ENCODE data around the gene KAT2A.
"Not testable (repeated sequence)": the region's sequence is repeated elsewhere in the genome, so short reads cannot be mapped to it uniquely, and the experiment has no call there.

KAT2A gene

GRCh38 chr17:42155614-42156045, 34.5 kb upstream of the KAT2A start:
- Histone ChIP-seq H3K4me1 (ENCODE audit: control insufficient read depth, insufficient read depth, low read length) (peaks cover 21% of the 10 kb centered on the region), H3K9me3 (ENCODE audit: control insufficient read depth, low read length) (no peaks in the 10 kb centered on the region), H3K27me3 (ENCODE audit: control insufficient read depth, insufficient read depth, low read length, poor library complexity, severe bottlenecking) (no peaks in the 10 kb centered on the region), H3K36me3 (ENCODE audit: control insufficient read depth, insufficient read depth, low read length) (no peaks in the 10 kb centered on the region), H3K27ac (ENCODE audit: insufficient read depth, low read depth, low read length, poor library complexity, severe bottlenecking) (no peak overlapping the region), H3K4me3 (ENCODE audit: insufficient read depth, low read depth, low read length) (peak overlapping the region; percentile 35)
- 20% methylated on average over 17 of the region's 17 CpGs for WGBS, 2 experiments

- no peaks in the 10 kb centered on the region for H3K36me3 ChIP-seq (ENCODE audit: control insufficient read depth, insufficient read depth, low read length)
- no peak overlapping the region for H3K27ac ChIP-seq (ENCODE audit: insufficient read depth, low read depth, low read length, poor library complexity, severe bottlenecking)
- 10 to 11% methylated on average over 15 of the region's 15 CpGs for WGBS, 2 experiments
- no peaks in the 10 kb centered on the region for H3K9me3 ChIP-seq (ENCODE audit: control insufficient read depth, low read length)
- H3K27me3 ChIP-seq (ENCODE audit: control insufficient read depth, insufficient read depth, low read length, poor library complexity, severe bottlenecking): no peaks in the 10 kb centered on the region
- peak overlapping the region; percentile 100 for H3K4me3 ChIP-seq (ENCODE audit: insufficient read depth, low read depth, low read length)
- H3K4me1 ChIP-seq (ENCODE audit: control insufficient read depth, insufficient read depth, low read length): peaks cover 21% of the 10 kb centered on the region
These were observed 33.0 kb upstream of the KAT2A start for GRCh38 chr17:42153919-42154742.

- H3K4me3 ChIP-seq (ENCODE audit: insufficient read depth, low read depth, low read length): no peak overlapping the region
- WGBS, 2 experiments: 94 to 97% methylated on average over 13 of the region's 13 CpGs
- H3K36me3 ChIP-seq (ENCODE audit: control insufficient read depth, insufficient read depth, low read length): no peaks in the 10 kb centered on the region
- no peak overlapping the region for H3K27ac ChIP-seq (ENCODE audit: insufficient read depth, low read depth, low read length, poor library complexity, severe bottlenecking)
- no peaks in the 10 kb centered on the region for H3K27me3 ChIP-seq (ENCODE audit: control insufficient read depth, insufficient read depth, low read length, poor library complexity, severe bottlenecking)
- peaks cover 11% of the 10 kb centered on the region for H3K4me1 ChIP-seq (ENCODE audit: control insufficient read depth, insufficient read depth, low read length)
- no peaks in the 10 kb centered on the region for H3K9me3 ChIP-seq (ENCODE audit: control insufficient read depth, low read length)
These were observed 25.9 kb upstream of the KAT2A start for GRCh38 chr17:42146911-42147607.

GRCh38 chr17:42143138-42143537, 22.0 kb upstream of the KAT2A start:
- H3K27me3 ChIP-seq (ENCODE audit: control insufficient read depth, insufficient read depth, low read length, poor library complexity, severe bottlenecking); H3K27ac ChIP-seq (ENCODE audit: insufficient read depth, low read depth, low read length, poor library complexity, severe bottlenecking); H3K4me3 ChIP-seq (ENCODE audit: insufficient read depth, low read depth, low read length); H3K36me3 ChIP-seq (ENCODE audit: control insufficient read depth, insufficient read depth, low read length); H3K9me3 ChIP-seq (ENCODE audit: control insufficient read depth, low read length): not testable (repeated sequence)
- peaks cover 21% of the 10 kb centered on the region for H3K4me1 ChIP-seq (ENCODE audit: control insufficient read depth, insufficient read depth, low read length)
- 92 to 93% methylated on average over 4 of the region's 4 CpGs for WGBS, 2 experiments

- peak overlapping the region; percentile 44 for H3K27ac ChIP-seq (ENCODE audit: insufficient read depth, low read depth, low read length, poor library complexity, severe bottlenecking)
- no peaks in the 10 kb centered on the region for H3K27me3 ChIP-seq (ENCODE audit: control insufficient read depth, insufficient read depth, low read length, poor library complexity, severe bottlenecking)
- no peaks in the 10 kb centered on the region for H3K9me3 ChIP-seq (ENCODE audit: control insufficient read depth, low read length)
- WGBS, 2 experiments: 80 to 83% methylated on average over 7 of the region's 7 CpGs
- H3K4me3 ChIP-seq (ENCODE audit: insufficient read depth, low read depth, low read length): no peak overlapping the region
- no peaks in the 10 kb centered on the region for H3K36me3 ChIP-seq (ENCODE audit: control insufficient read depth, insufficient read depth, low read length)
- H3K4me1 ChIP-seq (ENCODE audit: control insufficient read depth, insufficient read depth, low read length): peaks cover 21% of the 10 kb centered on the region
These were observed 21.3 kb upstream of the KAT2A start for GRCh38 chr17:42142371-42142896.

GRCh38 chr17:42141382-42141781, 20.2 kb upstream of the KAT2A start:
- peaks cover 21% of the 10 kb centered on the region for H3K4me1 ChIP-seq (ENCODE audit: control insufficient read depth, insufficient read depth, low read length)
- WGBS, 2 experiments: 95 to 97% methylated on average over 8 of the region's 8 CpGs
- H3K36me3 ChIP-seq (ENCODE audit: control insufficient read depth, insufficient read depth, low read length): no peaks in the 10 kb centered on the region
- no peak overlapping the region for H3K4me3 ChIP-seq (ENCODE audit: insufficient read depth, low read depth, low read length)
- H3K27me3 ChIP-seq (ENCODE audit: control insufficient read depth, insufficient read depth, low read length, poor library complexity, severe bottlenecking): no peaks in the 10 kb centered on the region
- peak overlapping the region; percentile 26 for H3K27ac ChIP-seq (ENCODE audit: insufficient read depth, low read depth, low read length, poor library complexity, severe bottlenecking)
- no peaks in the 10 kb centered on the region for H3K9me3 ChIP-seq (ENCODE audit: control insufficient read depth, low read length)

- not testable (repeated sequence) for H3K4me3 ChIP-seq (ENCODE audit: insufficient read depth, low read depth, low read length); H3K27ac ChIP-seq (ENCODE audit: insufficient read depth, low read depth, low read length, poor library complexity, severe bottlenecking); H3K9me3 ChIP-seq (ENCODE audit: control insufficient read depth, low read length); H3K36me3 ChIP-seq (ENCODE audit: control insufficient read depth, insufficient read depth, low read length); H3K27me3 ChIP-seq (ENCODE audit: control insufficient read depth, insufficient read depth, low read length, poor library complexity, severe bottlenecking)
- H3K4me1 ChIP-seq (ENCODE audit: control insufficient read depth, insufficient read depth, low read length): peaks cover 21% of the 10 kb centered on the region
- 89 to 91% methylated on average over 7 of the region's 7 CpGs for WGBS, 2 experiments
These were observed 19.5 kb upstream of the KAT2A start for GRCh38 chr17:42140690-42141089.

- Histone ChIP-seq H3K36me3 (ENCODE audit: control insufficient read depth, insufficient read depth, low read length) (no peaks in the 10 kb centered on the region), H3K27me3 (ENCODE audit: control insufficient read depth, insufficient read depth, low read length, poor library complexity, severe bottlenecking) (no peaks in the 10 kb centered on the region), H3K9me3 (ENCODE audit: control insufficient read depth, low read length) (no peaks in the 10 kb centered on the region), H3K4me3 (ENCODE audit: insufficient read depth, low read depth, low read length) (no peak overlapping the region), H3K27ac (ENCODE audit: insufficient read depth, low read depth, low read length, poor library complexity, severe bottlenecking) (no peak overlapping the region), H3K4me1 (ENCODE audit: control insufficient read depth, insufficient read depth, low read length) (peaks cover 21% of the 10 kb centered on the region)
- 86 to 90% methylated on average over 7 of the region's 7 CpGs for whole genome bisulfite sequencing, 2 experiments
These were observed 17.8 kb upstream of the KAT2A start for GRCh38 chr17:42138749-42139492.

GRCh38 chr17:42136654-42137051, 15.5 kb upstream of the KAT2A start:
- Histone ChIP-seq H3K4me1 (ENCODE audit: control insufficient read depth, insufficient read depth, low read length) (peaks cover 11% of the 10 kb centered on the region), H3K27ac (ENCODE audit: insufficient read depth, low read depth, low read length, poor library complexity, severe bottlenecking) (no peak overlapping the region), H3K9me3 (ENCODE audit: control insufficient read depth, low read length) (no peaks in the 10 kb centered on the region), H3K4me3 (ENCODE audit: insufficient read depth, low read depth, low read length) (no peak overlapping the region), H3K27me3 (ENCODE audit: control insufficient read depth, insufficient read depth, low read length, poor library complexity, severe bottlenecking) (no peaks in the 10 kb centered on the region), H3K36me3 (ENCODE audit: control insufficient read depth, insufficient read depth, low read length) (no peaks in the 10 kb centered on the region)
- 95 to 97% methylated on average over 3 of the region's 3 CpGs for WGBS, 2 experiments

All from ectodermal cell (in vitro differentiated cells).